Epithelial cell of prostate (primary cell): ENCODE measurements around the gene SH3BP1.
"Not testable (repeated sequence)": the region's sequence is repeated elsewhere in the genome, so short reads cannot be mapped to it uniquely, and the experiment has no call there.

Experiments used
- DNase-seq: peaks from one replicate; pipeline ENCODE4 v3.0.0-alpha.2; 2011; ENCODE audit warnings: low read depth, low spot score
- H3K27ac ChIP-seq: fragments of 450-650 bp; 2 replicates; pipeline ENCODE4 v1.5.1; 2017; ENCODE audit warnings: mild to moderate bottlenecking

The SH3BP1 gene

GRCh38 chr22:37696260-37696656, 56.8 kb downstream of the SH3BP1 start:
- DNase-seq, H3K27ac ChIP-seq: not testable (repeated sequence)

- no peak within 1 kb of the TSS for H3K27ac ChIP-seq
- DNase-seq: peak; percentile 73
These were observed 57.4 kb downstream of the SH3BP1 start, which contains the start of gene TRIOBP for GRCh38 chr22:37696657-37697537. Gene TRIOBP (plus strand): TSS chr22:37697048. CDS start chr22:37701366, 4,318 bp downstream.

GRCh38 chr22:37697538-37697835, 58.0 kb downstream of the SH3BP1 start:
- no peak for DNase-seq
- no peak overlapping the region for H3K27ac ChIP-seq

- no peak for DNase-seq
- H3K27ac ChIP-seq: no peak overlapping the region
These were observed 61.8 kb downstream of the SH3BP1 start for GRCh38 chr22:37701141-37701786.

GRCh38 chr22:37703906-37704305, 64.4 kb downstream of the SH3BP1 start:
- no peak for DNase-seq
- no peak overlapping the region for H3K27ac ChIP-seq

- DNase-seq: no peak
- no peak overlapping the region for H3K27ac ChIP-seq
These were observed 65.2 kb downstream of the SH3BP1 start for GRCh38 chr22:37704645-37705044.

- no peak overlapping the region for H3K27ac ChIP-seq
- DNase-seq: no peak
These were observed 65.7 kb downstream of the SH3BP1 start for GRCh38 chr22:37705205-37705604.
